IMR-90 (cell line): Measurements from ENCODE around the gene KCNJ13.

ENCODE experiments used
- CEBPB ChIP-seq: IDR thresholded peaks from 2 replicates; pipeline ENCODE4 v1.6.1; 2012; ENCODE audit warnings: low read depth, low read length, improper control_type of control experiment
- MAZ ChIP-seq: IDR thresholded peaks from 2 replicates; pipeline ENCODE4 v1.6.1; 2012; ENCODE audit warnings: low read depth, mild to moderate bottlenecking, low read length, improper control_type of control experiment, moderate library complexity, borderline replicate concordance
- NFE2L2 ChIP-seq: fragments of 150-350 bp; IDR thresholded peaks from 2 replicates; pipeline ENCODE4 v1.6.1; 2016; ENCODE audit warnings: low read depth, mild to moderate bottlenecking, low read length
- POLR2A ChIP-seq: IDR thresholded peaks from 2 replicates; pipeline ENCODE4 v1.6.1; 2012; ENCODE audit warnings: mild to moderate bottlenecking, low read depth, low read length
- RAD21 ChIP-seq: IDR thresholded peaks from 2 replicates; pipeline ENCODE4 v1.6.1; 2012; ENCODE audit warnings: low read length, improper control_type of control experiment
- RFX5 ChIP-seq: IDR thresholded peaks from 2 replicates; pipeline ENCODE4 v1.8.0; 2012; ENCODE audit warnings: low read depth, mild to moderate bottlenecking, low read length, moderate library complexity
- SMC3 ChIP-seq: fragments of 150-350 bp; IDR thresholded peaks from 2 replicates; pipeline ENCODE4 v1.6.1; 2016; ENCODE audit warnings: low read depth, mild to moderate bottlenecking, antibody characterized with exemption, low read length, moderate library complexity
- USF2 ChIP-seq: fragments of 150-350 bp; IDR thresholded peaks from 2 replicates; pipeline ENCODE4 v1.6.1; 2017; ENCODE audit warnings: mild to moderate bottlenecking, antibody characterized with exemption, low read length, low read depth
- TF ChIP-seq, protein P1 (sequence below): conservative IDR thresholded peaks from 2 replicates; pipeline ENCODE4 v1.5.1; 2012; ENCODE audit warnings: mild to moderate bottlenecking, low read depth, low read length, improper control_type of control experiment

DNA sequence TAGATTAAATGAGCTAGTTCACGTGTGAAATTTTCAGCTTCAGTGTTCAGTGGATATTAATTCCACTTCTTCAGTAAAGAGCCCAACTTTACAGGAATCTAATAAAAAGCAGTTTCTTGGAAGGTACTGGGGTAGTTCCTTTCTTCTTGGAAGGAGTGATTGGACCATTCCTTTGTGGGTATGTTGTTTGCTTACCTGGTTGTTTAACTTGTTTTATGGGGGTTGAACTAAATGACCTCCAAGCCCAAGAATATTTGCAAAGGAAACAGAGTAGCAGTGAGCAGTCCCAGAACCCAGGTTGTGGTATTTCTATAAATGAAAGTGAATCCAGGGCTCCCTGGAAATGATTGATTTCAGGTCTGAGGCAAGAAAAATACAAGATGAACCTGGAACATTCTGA, 31.4 kb downstream of the KCNJ13 start:
- TF ChIP-seq RAD21 (no peak), MAZ (no peak), SMC3 (no peak), RFX5 (no peak), USF2 (no peak), POLR2A (no peak), NFE2L2 (no peak), CEBPB (no peak)
- TF ChIP-seq, protein P1, sequence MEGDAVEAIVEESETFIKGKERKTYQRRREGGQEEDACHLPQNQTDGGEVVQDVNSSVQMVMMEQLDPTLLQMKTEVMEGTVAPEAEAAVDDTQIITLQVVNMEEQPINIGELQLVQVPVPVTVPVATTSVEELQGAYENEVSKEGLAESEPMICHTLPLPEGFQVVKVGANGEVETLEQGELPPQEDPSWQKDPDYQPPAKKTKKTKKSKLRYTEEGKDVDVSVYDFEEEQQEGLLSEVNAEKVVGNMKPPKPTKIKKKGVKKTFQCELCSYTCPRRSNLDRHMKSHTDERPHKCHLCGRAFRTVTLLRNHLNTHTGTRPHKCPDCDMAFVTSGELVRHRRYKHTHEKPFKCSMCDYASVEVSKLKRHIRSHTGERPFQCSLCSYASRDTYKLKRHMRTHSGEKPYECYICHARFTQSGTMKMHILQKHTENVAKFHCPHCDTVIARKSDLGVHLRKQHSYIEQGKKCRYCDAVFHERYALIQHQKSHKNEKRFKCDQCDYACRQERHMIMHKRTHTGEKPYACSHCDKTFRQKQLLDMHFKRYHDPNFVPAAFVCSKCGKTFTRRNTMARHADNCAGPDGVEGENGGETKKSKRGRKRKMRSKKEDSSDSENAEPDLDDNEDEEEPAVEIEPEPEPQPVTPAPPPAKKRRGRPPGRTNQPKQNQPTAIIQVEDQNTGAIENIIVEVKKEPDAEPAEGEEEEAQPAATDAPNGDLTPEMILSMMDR: no peak
